Activated T-cell treated with anti-CD3 and anti-CD28 coated beads for 48 hours (primary cell): ENCODE results near the gene SF3A1.

ENCODE experiments used
- DNase-seq: peaks from one replicate; pipeline ENCODE4 v3.0.0-alpha.2; 2020; ENCODE audit warnings: low read depth

The SF3A1 gene

GRCh38 chr22:30325065-30325720 lies 31.5 kb downstream of the SF3A1 start:
- no peak for DNase-seq

- DNase-seq: no peak
Measured at GRCh38 chr22:30324014-30324730, 32.5 kb downstream of the SF3A1 start.

- DNase-seq: no peak
Measured at GRCh38 chr22:30323246-30323645, 33.4 kb downstream of the SF3A1 start.

DNA sequence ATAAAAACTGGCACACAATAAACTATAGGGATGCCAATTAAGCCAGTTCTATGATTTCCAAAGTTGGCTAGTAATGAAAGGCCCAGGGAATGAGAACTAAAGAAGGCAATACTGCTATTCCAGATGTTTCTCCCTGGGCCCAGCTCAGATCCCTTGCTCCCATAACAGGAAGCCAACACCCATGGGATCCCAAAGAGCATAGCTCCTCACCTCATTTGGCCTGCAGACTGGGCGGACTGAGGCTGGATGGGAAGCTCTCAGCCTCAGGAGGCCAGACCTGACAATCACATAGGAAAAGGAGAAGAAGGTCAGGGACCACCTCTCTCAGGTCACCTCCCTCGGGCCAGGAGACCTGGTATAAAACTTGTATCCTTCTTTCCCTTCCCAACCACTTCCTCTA lies 35.2 kb downstream of the SF3A1 start:
- no peak for DNase-seq

- no peak for DNase-seq
Measured at GRCh38 chr22:30320021-30320556, 36.6 kb downstream of the SF3A1 start.

GRCh38 chr22:30318799-30319419 lies 37.8 kb downstream of the SF3A1 start:
- DNase-seq: no peak

GRCh38 chr22:30317778-30318177 lies 38.9 kb downstream of the SF3A1 start:
- no peak for DNase-seq

DNA sequence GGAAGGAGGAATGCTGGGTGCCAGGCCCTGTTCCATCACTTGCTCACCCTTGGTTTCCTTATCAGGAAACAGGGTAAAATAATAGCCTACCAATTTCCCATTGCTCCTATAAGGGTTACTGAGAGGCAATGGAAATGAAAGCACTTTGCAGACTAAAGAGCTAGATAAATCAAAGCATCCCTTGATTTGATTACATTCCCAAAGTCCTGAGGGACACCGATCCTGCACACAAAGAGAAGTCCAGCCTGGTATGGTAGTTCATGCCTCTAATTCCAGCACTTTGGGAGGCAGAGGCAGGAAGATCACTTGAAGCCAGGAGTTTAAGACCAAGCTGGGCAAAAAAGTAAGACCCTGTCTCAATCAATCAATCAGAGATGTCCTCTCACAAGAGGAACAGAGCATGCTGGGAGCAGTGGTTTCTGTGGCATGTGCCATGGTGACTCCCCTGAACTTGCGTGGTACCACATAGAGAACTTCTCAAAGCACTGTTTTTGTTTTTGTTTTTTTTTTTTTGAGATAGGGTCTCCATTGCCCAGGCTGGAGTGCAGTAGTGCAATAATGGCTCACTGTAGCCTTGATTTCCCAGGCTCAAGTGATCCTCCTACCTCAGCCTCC lies 40.6 kb downstream of the SF3A1 start:
- no peak for DNase-seq

- DNase-seq: no peak
Measured at GRCh38 chr22:30314915-30315314, 41.8 kb downstream of the SF3A1 start.

DNA sequence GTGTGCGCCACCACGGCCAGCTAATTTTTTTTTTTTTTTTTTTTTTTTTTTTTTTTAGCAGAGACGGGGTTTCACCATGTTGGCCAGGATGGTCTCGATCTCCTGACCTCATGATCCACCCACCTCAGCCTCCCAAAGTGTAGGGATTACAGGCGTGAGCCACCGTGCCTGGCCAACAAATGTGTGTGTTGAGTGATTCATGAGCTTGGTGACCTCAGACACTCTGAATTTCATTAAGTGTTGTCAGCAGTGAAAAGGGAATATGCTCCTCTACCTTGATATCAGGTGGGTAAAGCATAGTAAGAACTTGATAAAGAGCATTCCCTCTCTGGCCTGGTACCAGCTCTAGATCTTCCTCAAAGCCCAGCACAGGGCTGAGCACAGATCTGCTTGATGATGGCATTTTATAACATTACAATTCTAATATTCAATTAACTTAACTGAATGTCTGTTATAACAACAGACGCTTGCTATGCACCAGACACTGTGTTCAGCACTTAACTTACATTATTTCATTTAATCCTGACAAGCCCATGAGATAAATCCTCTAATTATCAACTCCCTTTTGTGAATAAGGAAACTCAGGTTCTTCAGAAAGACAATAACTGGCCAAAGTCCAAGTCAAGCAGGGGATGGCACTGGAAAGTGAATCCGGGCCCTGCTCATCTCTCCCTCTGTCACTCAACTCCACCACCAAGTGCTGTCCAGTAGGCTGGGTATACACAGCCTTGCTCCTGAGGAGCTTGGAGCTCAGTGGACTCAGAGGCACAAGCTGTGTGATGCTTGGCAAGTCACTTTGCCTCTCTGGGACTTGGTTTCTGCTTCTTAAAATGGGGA lies 42.9 kb downstream of the SF3A1 start:
- DNase-seq: no peak

- DNase-seq: no peak
Measured at GRCh38 chr22:30312053-30312452, 44.6 kb downstream of the SF3A1 start.

- no peak for DNase-seq
Measured at GRCh38 chr22:30310881-30311771, 45.6 kb downstream of the SF3A1 start.

GRCh38 chr22:30309951-30310741 lies 46.5 kb downstream of the SF3A1 start:
- no peak for DNase-seq

DNA sequence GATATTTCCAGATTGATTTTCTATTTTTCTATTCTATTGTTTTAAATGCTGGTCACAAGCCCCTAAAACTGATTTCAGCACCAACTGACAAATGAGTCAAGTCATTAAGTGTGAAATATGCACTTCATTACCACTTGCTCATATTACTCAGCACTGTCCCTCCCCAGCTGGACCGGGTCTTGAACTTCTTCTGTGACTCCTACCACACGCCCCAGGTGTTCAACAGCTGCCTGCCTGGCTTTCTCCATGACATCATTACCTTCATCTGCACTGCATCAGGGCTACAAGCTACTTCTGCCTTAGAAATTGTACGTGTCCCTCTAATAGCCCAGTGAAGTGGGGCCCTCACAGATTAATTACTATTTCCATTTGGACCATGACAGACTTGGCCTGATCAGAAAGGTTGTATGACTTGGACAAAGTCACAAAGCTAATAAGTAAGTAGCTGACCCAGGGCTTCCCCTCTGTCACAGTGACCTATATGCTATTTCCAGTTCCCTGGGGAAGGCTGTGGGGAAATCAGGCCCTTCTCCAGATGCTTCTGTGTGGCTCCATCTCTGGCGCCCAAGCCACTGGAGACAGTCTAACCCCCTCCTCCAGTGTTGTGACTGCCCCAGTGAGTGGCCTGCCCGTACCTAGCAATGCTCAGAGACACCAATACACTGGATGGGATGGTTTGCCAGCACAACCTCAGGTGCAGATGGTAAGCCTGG lies 48.0 kb downstream of the SF3A1 start:
- DNase-seq: no peak

DNA sequence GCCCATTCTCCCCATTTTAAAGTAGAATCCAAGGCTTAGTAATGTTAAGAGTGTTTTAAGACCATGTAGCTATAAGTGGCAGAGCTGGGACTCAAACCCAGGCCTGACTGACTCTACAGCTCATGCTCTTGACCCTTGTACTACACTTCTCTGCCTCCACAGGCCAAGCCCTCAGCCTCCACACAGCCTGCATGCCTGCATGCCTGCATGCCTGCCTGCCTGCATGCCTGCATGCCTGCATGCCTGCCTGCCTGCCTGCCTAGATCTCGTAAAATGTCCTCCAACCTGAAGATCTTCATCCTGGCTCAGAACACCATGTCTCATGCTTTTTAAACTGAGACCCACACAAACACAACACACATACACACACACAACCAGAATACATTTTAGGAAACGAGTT lies 48.6 kb downstream of the SF3A1 start:
- no peak for DNase-seq

- no peak for DNase-seq
Measured at GRCh38 chr22:30307041-30307574, 49.6 kb downstream of the SF3A1 start.

DNA sequence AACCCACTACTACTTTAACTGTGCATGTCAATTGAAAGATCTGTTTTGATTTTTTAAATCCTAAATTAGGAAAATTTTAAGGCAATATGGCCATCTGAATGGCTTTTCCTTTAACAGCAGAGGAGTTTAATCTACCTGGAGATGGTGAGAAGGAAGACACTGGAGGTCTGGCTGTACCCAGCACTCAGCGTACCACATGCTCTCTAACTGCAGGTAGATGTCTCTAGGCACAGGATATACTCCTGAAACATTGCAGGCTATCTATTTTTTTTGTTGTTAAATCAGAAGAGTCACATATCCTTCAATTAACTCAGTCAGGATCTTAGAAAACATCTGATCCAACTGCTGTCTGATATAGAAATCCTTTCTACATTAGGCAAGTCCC lies 50.1 kb downstream of the SF3A1 start:
- no peak for DNase-seq

GRCh38 chr22:30305906-30306626 lies 50.6 kb downstream of the SF3A1 start:
- no peak for DNase-seq
